ENCODE data around the gene PSMD1.

DNA sequence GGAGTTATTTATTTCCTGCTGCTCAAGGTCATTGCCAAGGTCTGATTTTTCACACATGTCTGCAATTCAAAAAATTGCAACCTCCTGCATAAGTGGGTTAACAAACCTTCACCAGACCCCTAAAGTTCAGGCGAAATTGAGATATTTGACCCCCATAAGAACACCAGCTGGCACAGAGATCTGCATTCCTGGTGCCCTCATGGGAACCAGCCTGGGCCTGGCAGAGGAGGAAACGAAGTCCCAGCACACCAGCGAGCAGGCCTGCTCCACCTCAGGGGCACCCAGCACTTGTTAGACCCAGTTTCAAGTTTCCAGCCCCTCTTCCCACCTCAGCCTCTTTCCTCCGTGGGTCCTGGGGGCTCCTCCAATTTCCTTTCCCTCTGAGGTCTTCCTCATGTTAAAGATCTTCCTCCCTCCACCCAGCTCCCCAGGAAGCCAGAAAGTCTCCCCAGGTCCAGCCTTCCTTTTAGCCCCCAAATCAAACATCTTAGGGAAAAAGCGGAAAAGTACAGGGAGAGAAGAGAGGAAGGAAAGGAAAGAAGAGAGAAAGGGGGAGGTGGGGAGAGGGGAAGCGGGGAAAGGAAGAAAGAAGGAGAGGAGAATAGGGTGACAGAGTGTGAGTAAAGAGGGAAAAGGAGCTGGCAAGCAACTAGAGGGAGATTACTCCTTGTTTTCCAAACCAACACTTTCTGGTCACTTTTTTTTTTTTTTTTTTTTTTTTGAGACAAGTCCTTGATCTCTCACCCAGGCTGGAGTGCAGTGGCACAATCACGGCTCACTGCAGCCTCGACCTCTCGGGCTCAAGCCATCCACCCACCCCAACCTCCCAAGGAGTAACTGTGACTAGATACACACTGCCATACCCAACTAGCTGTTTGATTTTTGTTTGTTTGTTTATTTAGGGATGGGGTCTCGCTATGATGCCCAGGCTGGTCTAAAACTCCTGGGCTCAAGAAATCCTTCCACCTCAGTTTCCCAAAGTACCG lies 23.2 kb upstream of the PSMD1 start:
- TF ChIP-seq, protein P1, sequence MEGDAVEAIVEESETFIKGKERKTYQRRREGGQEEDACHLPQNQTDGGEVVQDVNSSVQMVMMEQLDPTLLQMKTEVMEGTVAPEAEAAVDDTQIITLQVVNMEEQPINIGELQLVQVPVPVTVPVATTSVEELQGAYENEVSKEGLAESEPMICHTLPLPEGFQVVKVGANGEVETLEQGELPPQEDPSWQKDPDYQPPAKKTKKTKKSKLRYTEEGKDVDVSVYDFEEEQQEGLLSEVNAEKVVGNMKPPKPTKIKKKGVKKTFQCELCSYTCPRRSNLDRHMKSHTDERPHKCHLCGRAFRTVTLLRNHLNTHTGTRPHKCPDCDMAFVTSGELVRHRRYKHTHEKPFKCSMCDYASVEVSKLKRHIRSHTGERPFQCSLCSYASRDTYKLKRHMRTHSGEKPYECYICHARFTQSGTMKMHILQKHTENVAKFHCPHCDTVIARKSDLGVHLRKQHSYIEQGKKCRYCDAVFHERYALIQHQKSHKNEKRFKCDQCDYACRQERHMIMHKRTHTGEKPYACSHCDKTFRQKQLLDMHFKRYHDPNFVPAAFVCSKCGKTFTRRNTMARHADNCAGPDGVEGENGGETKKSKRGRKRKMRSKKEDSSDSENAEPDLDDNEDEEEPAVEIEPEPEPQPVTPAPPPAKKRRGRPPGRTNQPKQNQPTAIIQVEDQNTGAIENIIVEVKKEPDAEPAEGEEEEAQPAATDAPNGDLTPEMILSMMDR (IDR thresholded peaks at IDR 0.05): no peak
- TF ChIP-seq POLR2A (IDR thresholded peaks at IDR 0.05) (no peak), EP300 (IDR thresholded peaks at IDR 0.05) (no peak)
